Liver (tissue), 3 donors: ENCODE results near the gene CACNA1E.

ENCODE experiments used
- ATF3 ChIP-seq: IDR thresholded peaks from 2 replicates; pipeline ENCODE4 v1.6.1; 2016; ENCODE audit warnings: antibody characterized with exemption
- CTCF ChIP-seq: fragments of 150-350 bp; IDR thresholded peaks from 2 replicates; pipeline ENCODE4 v1.5.1; 2017; ENCODE audit warnings: improper control_type of control experiment, low read depth, low read length; ENCODE audit not compliant: missing input control
- FOXA1 ChIP-seq: IDR thresholded peaks from 2 replicates; pipeline ENCODE4 v1.6.1; 2016; ENCODE audit warnings: antibody characterized with exemption
- GABPA ChIP-seq, 2 donors: IDR thresholded peaks in 1 of 2; conservative IDR thresholded peaks in 1 of 2; 2 replicates each; pipeline ENCODE4 v1.6.1; 2016; ENCODE audit warnings: antibody characterized with exemption in 2 of 2, mild to moderate bottlenecking in 1 of 2, moderate library complexity in 1 of 2
- MAX ChIP-seq: IDR thresholded peaks from 2 replicates; pipeline ENCODE4 v1.6.1; 2016; ENCODE audit warnings: antibody characterized with exemption
- RAD21 ChIP-seq, 2 donors: IDR thresholded peaks; 2 replicates each; pipeline ENCODE4 v1.6.1; 2016; ENCODE audit warnings: antibody characterized with exemption in 2 of 2, mild to moderate bottlenecking in 2 of 2
- YY1 ChIP-seq: IDR thresholded peaks from 2 replicates; pipeline ENCODE4 v1.6.1; 2016; ENCODE audit warnings: antibody characterized with exemption, mild to moderate bottlenecking
- TF ChIP-seq, protein P1 (sequence below): IDR thresholded peaks from 2 replicates; pipeline ENCODE4 v1.6.1; 2016; ENCODE audit warnings: antibody characterized with exemption, mild to moderate bottlenecking
- donor health status: healthy.
- donor health status: healthy.

- TF ChIP-seq, protein P1, sequence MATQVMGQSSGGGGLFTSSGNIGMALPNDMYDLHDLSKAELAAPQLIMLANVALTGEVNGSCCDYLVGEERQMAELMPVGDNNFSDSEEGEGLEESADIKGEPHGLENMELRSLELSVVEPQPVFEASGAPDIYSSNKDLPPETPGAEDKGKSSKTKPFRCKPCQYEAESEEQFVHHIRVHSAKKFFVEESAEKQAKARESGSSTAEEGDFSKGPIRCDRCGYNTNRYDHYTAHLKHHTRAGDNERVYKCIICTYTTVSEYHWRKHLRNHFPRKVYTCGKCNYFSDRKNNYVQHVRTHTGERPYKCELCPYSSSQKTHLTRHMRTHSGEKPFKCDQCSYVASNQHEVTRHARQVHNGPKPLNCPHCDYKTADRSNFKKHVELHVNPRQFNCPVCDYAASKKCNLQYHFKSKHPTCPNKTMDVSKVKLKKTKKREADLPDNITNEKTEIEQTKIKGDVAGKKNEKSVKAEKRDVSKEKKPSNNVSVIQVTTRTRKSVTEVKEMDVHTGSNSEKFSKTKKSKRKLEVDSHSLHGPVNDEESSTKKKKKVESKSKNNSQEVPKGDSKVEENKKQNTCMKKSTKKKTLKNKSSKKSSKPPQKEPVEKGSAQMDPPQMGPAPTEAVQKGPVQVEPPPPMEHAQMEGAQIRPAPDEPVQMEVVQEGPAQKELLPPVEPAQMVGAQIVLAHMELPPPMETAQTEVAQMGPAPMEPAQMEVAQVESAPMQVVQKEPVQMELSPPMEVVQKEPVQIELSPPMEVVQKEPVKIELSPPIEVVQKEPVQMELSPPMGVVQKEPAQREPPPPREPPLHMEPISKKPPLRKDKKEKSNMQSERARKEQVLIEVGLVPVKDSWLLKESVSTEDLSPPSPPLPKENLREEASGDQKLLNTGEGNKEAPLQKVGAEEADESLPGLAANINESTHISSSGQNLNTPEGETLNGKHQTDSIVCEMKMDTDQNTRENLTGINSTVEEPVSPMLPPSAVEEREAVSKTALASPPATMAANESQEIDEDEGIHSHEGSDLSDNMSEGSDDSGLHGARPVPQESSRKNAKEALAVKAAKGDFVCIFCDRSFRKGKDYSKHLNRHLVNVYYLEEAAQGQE, result no peak
- TF ChIP-seq RAD21 (IDR thresholded peaks at IDR 0.05), result no peak
- TF ChIP-seq CTCF, result no peak
- TF ChIP-seq FOXA1, result no peak
- no peak for TF ChIP-seq YY1
- no peak for TF ChIP-seq MAX
- no peak for TF ChIP-seq GABPA (IDR thresholded peaks at IDR 0.05 in 1 of 2, conservative IDR thresholded peaks at IDR 0.05 in 1 of 2)
- TF ChIP-seq ATF3, result no peak
Observed at GRCh38 chr1:181816608-181817007, 333.3 kb downstream of the CACNA1E start.
